Right lobe of liver (tissue), 6 donors: ENCODE measurements around the gene AGTRAP. TPM values are rescaled to one million over a fixed set of nuclear protein-coding genes. Genes with fewer than 3 reads are reported as not detected.

Experiments
- ATAC-seq, 4 donors: fragments of 200-7000 bp; cut with Tn5 transposase; one replicate each; pipeline ENCODE4 v1.9.1; 2020; ENCODE audit warnings: mild to moderate bottlenecking in 4 of 4, moderate library complexity in 4 of 4
- DNase-seq, 3 donors: peaks; one replicate each; pipeline ENCODE4 v3.0.0-alpha.2; 2020
- H3K27ac ChIP-seq, 3 donors: fragments of 200-600 bp; one replicate each; pipeline ENCODE4 v1.8.0; 2022
- H3K27me3 ChIP-seq, 2 donors: fragments of 200-600 bp; one replicate each; pipeline ENCODE4 v1.8.0; 2022
- H3K36me3 ChIP-seq, 4 donors: fragments of 200-600 bp; sonication (generic) in 1 of 4; one replicate each; pipeline versions ENCODE4 v1.5.1 to v1.8.0; 2017 to 2022; ENCODE audit warnings: control low read depth in 1 of 4
- H3K4me1 ChIP-seq, 4 donors: fragments of 200-600 bp; sonication (generic) in 1 of 4; one replicate each; pipeline versions ENCODE4 v1.5.1 to v1.8.0; 2017 to 2022; ENCODE audit warnings: control low read depth in 1 of 4
- H3K4me3 ChIP-seq, 3 donors: fragments of 200-600 bp; one replicate each; pipeline ENCODE4 v1.8.0; 2022
- H3K9me3 ChIP-seq, 4 donors: fragments of 200-600 bp; sonication (generic) in 1 of 4; one replicate each; pipeline versions ENCODE4 v1.5.1 to v1.8.0; 2017 to 2022; ENCODE audit warnings: control low read depth in 1 of 4
- POLR2A ChIP-seq: fragments of 450-650 bp; IDR thresholded peaks from one replicate; pipeline ENCODE4 v1.6.1; 2017; ENCODE audit warnings: antibody characterized with exemption, mild to moderate bottlenecking
- WGBS: methylation state at CpG from one replicate; pipeline ENCODE4 v1.1.6; 2018; ENCODE audit warnings: low coverage, low lambda C conversion rate; ENCODE audit not compliant: insufficient coverage; ENCODE audit errors: missing lambda C conversion rate; 5-methylcytosine and 5-hydroxymethylcytosine counted together
- intact Hi-C, 2 donors: fragments of 100-400 bp; cut with DNase I; formaldehyde crosslinking; loops; one replicate each; pipeline versions ENCODE4 v1.11.2 to v1.14.1; 2022
- total RNA-seq, 6 experiments: library from RNA; depleted of rRNA in 2 of 6; stranded (reverse); fragments of >200 nt in 2 of 6; fragmentation: NEBNext Ultra II Directional in 3 of 6; extraction: Animal tissue kit (Norgen Biotek cat#: 25700) in 3 of 6; gene quantifications; one replicate each; pipeline versions ENCODE4 v1.1.0 to v1.2.4, GENCODE V29; 2016 to 2023
- TF ChIP-seq, protein P1 (sequence below), 4 donors: fragments of 200-600 bp in 3 of 4; fragments of 450-650 bp in 1 of 4; IDR thresholded peaks; one replicate each; pipeline versions ENCODE4 v1.5.1 to v1.8.0; 2016 to 2022; ENCODE audit warnings: antibody characterized with exemption in 4 of 4, mild to moderate bottlenecking in 2 of 4
- donor health status: DM: no; HTN: yes; CAD: no.
- donor health status: DM: no; HTN: no; CAD: no.
- donor health status: DM: no; HTN: no; CAD: no.
- donor health status: DM: no; HTN: yes; CAD: no.
- donor health status: DM: no; HTN: yes; CAD: no.

Gene AGTRAP
- total RNA-seq, 6 experiments from 2014 or later: 6.4 to 20.5 (median 11.4) TPM

DNA sequence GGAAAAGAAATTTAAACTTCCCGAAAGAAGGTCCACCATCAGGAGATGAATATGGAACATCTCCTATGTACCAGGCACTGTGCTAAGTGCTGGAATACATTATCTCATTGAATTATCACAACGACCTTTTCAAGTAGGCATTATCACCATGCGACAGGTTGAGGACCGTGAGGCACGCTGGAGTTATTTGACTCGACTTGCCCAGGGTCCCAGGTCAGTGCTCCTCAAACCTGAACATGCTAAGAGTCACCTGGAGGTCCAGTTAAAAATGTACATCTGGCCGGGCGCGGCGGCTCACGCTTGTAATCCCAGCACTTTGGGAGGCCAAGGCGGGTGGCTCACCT lies 15.9 kb upstream of the AGTRAP start:
- TF ChIP-seq, protein P1, sequence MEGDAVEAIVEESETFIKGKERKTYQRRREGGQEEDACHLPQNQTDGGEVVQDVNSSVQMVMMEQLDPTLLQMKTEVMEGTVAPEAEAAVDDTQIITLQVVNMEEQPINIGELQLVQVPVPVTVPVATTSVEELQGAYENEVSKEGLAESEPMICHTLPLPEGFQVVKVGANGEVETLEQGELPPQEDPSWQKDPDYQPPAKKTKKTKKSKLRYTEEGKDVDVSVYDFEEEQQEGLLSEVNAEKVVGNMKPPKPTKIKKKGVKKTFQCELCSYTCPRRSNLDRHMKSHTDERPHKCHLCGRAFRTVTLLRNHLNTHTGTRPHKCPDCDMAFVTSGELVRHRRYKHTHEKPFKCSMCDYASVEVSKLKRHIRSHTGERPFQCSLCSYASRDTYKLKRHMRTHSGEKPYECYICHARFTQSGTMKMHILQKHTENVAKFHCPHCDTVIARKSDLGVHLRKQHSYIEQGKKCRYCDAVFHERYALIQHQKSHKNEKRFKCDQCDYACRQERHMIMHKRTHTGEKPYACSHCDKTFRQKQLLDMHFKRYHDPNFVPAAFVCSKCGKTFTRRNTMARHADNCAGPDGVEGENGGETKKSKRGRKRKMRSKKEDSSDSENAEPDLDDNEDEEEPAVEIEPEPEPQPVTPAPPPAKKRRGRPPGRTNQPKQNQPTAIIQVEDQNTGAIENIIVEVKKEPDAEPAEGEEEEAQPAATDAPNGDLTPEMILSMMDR (IDR thresholded peaks at IDR 0.05): no peak
- TF ChIP-seq POLR2A: no peak
- Histone ChIP-seq H3K4me3 (no peak overlapping the region), H3K27ac (no peak overlapping the region), H3K27me3 (no peaks in the 10 kb centered on the region), H3K36me3 (no peaks in the 10 kb centered on the region), H3K4me1 (peaks cover 0 to 4% (median 0%) of the 10 kb centered on the region in 4 donors), H3K9me3 (no peaks in the 10 kb centered on the region)
- DNase-seq: no peak
- 55% methylated on average over 6 of the region's 12 CpGs for WGBS
- intact Hi-C loops: loop anchor here in 1 of 2 donors (5.0 kb wide), 1 partner anchor 68 kb away; the partner anchor contains the start of genes FBXO2 and FBXO44
- ATAC-seq: no peak

GRCh38 chr1:11720525-11720924 lies 15.4 kb upstream of the AGTRAP start:
- no peak for DNase-seq
- intact Hi-C loops: loop anchor here in 1 of 2 donors (5.0 kb wide), 1 partner anchor 68 kb away; the partner anchor contains the start of genes FBXO2 and FBXO44
- no peak overlapping the region for H3K4me3 ChIP-seq
- no peak for ATAC-seq
- H3K36me3 ChIP-seq: no peaks in the 10 kb centered on the region
- H3K9me3 ChIP-seq: no peaks in the 10 kb centered on the region
- no peaks in the 10 kb centered on the region for H3K27me3 ChIP-seq
- H3K4me1 ChIP-seq: peaks cover 0 to 4% (median 0%) of the 10 kb centered on the region in 4 donors
- TF ChIP-seq, protein P1 (IDR thresholded peaks at IDR 0.05): no peak
- no peak for TF ChIP-seq POLR2A
- H3K27ac ChIP-seq: no peak overlapping the region
- WGBS: 43% methylated on average over 2 of the region's 4 CpGs

DNA sequence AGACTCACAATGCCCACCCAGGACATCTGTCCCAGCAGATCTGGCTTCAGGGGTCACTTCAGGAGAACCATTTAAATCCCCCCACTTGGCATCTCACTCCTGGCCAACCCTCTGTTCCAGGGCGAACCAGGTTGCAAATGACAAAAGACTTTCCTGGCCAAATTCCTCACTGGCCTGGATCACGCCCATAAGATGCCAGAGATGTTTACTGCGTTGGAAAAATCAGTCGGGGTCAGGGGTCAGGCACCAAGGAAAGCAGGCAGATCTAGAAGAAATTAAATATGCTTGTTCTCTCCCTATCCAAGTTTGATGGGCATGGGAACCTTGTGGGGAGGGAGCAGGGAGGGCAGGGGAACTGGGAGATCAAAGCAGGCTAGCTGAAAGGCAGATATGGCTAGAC lies 14.6 kb upstream of the AGTRAP start:
- Histone ChIP-seq H3K9me3 (no peaks in the 10 kb centered on the region), H3K27me3 (no peaks in the 10 kb centered on the region), H3K4me1 (peaks cover 0 to 4% (median 0%) of the 10 kb centered on the region in 4 donors), H3K4me3 (no peak overlapping the region), H3K36me3 (no peaks in the 10 kb centered on the region), H3K27ac (no peak overlapping the region)
- 53% methylated on average over 4 of the region's 4 CpGs for WGBS
- DNase-seq (no peak), ATAC-seq (no peak)
- intact Hi-C loops: loop anchor here in 1 of 2 donors (5.0 kb wide), 1 partner anchor 69 kb away; the partner anchor contains the start of genes FBXO2 and FBXO44
- TF ChIP-seq, protein P1 (IDR thresholded peaks at IDR 0.05): no peak
- no peak for TF ChIP-seq POLR2A

DNA sequence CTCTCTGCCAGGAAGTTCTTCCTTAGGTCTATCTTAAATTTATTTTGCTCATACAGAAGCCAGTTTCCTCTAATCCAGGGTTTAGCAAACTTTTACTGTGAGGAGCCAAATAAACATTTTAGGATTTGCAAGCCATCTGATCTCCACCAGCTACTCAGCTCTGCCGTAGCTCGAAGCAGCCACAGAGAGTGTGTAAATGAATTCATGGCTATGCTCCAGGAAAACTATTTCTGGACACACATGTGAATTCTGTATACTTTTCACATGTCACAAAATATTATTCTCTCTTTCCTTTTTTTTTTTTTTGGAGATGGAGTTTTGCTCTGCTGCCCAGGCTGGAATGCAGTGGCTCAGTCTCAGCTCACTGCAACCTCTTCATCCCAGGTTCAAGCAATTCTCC lies 13.4 kb upstream of the AGTRAP start:
- ATAC-seq: no peak
- 39% methylated on average over 2 of the region's 2 CpGs for WGBS

More for the DNA sequence above, 13.4 kb upstream of the AGTRAP start:
- Histone ChIP-seq H3K4me3 (no peak overlapping the region), H3K27me3 (no peaks in the 10 kb centered on the region), H3K36me3 (no peaks in the 10 kb centered on the region), H3K9me3 (no peaks in the 10 kb centered on the region), H3K27ac (no peak overlapping the region), H3K4me1 (peaks cover 0 to 4% (median 0%) of the 10 kb centered on the region in 4 donors)
- TF ChIP-seq, protein P1 (IDR thresholded peaks at IDR 0.05): no peak
- TF ChIP-seq POLR2A: no peak
- DNase-seq: no peak
- intact Hi-C loops: loop anchor here in 1 of 2 donors (5.0 kb wide), 1 partner anchor 70 kb away; the partner anchor contains the start of genes FBXO2 and FBXO44
